HFFc6 (cell line): ENCODE results near the gene C10orf90. TPM values are rescaled to one million over a fixed set of nuclear protein-coding genes. Genes with fewer than 3 reads are reported as not detected.

Experiments used
- DNase-seq: peaks from one replicate; pipeline ENCODE4 v3.0.0-alpha.2; 2018
- H3K27ac Mint-ChIP-seq: 2 replicates; pipeline ENCODE4 v1.8.0; 2020; ENCODE audit warnings: mild to moderate bottlenecking, mixed read lengths
- H3K27me3 Mint-ChIP-seq: 2 replicates; pipeline ENCODE4 v1.8.0; 2021; ENCODE audit warnings: mild to moderate bottlenecking, moderate library complexity, mixed read lengths; ENCODE audit not compliant: insufficient read depth
- H3K36me3 Mint-ChIP-seq: 2 replicates; pipeline ENCODE4 v1.8.0; 2021; ENCODE audit warnings: low read depth, mixed read lengths
- H3K4me1 Mint-ChIP-seq: 2 replicates; pipeline ENCODE4 v1.8.0; 2020; ENCODE audit warnings: low read depth, mixed read lengths
- H3K4me3 Mint-ChIP-seq: 2 replicates; pipeline ENCODE4 v1.8.0; 2020; ENCODE audit warnings: mild to moderate bottlenecking, moderate library complexity, mixed read lengths
- H3K9me3 Mint-ChIP-seq: 2 replicates; pipeline ENCODE4 v1.8.0; 2020; ENCODE audit warnings: mild to moderate bottlenecking, mixed read lengths
- total RNA-seq, 6 experiments: library from RNA; stranded (reverse); fragmentation: NEBNext Ultra II Directional; extraction: Animal tissue kit (Norgen Biotek cat#: 25700); gene quantifications; 2 replicates in 1 of 6; 3 replicates in 5 of 6; pipeline ENCODE4 v1.2.3, GENCODE V29; 2021
- TF ChIP-seq, protein P1 (sequence below): fragments of 200-600 bp; sonication (generic); IDR thresholded peaks from 2 replicates; pipeline ENCODE4 v1.5.0; 2021; ENCODE audit warnings: antibody characterized with exemption, mild to moderate bottlenecking

C10orf90 gene
- total RNA-seq, 6 experiments from 2014 or later: not detected

DNA sequence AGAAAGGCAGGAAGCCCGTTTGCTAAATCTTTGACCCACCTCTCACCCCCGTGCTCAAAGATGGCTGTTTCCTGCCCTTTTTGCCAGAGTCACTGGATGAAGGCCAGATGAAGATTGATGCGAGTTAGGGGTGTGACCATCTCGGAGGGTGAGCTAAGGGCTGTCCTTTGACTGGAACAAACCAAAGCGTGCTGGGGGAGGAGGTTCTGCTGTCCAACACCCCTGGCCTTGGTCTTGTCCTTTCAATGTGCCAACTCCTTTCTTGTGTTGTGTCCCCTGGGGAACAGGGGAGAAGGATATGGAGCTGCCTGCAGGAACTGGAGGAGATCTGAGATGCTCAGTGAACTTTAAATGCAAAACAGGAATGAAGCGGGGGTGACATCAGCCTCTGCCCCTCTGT, 191.9 kb downstream of the C10orf90 start:
- peaks cover 8% of the 10 kb centered on the region for H3K27me3 Mint-ChIP-seq
- H3K36me3 Mint-ChIP-seq: no peaks in the 10 kb centered on the region
- H3K4me3 Mint-ChIP-seq: no peak overlapping the region
- H3K9me3 Mint-ChIP-seq: no peaks in the 10 kb centered on the region
- H3K27ac Mint-ChIP-seq: no peak overlapping the region
- DNase-seq: no peak
- TF ChIP-seq, protein P1, sequence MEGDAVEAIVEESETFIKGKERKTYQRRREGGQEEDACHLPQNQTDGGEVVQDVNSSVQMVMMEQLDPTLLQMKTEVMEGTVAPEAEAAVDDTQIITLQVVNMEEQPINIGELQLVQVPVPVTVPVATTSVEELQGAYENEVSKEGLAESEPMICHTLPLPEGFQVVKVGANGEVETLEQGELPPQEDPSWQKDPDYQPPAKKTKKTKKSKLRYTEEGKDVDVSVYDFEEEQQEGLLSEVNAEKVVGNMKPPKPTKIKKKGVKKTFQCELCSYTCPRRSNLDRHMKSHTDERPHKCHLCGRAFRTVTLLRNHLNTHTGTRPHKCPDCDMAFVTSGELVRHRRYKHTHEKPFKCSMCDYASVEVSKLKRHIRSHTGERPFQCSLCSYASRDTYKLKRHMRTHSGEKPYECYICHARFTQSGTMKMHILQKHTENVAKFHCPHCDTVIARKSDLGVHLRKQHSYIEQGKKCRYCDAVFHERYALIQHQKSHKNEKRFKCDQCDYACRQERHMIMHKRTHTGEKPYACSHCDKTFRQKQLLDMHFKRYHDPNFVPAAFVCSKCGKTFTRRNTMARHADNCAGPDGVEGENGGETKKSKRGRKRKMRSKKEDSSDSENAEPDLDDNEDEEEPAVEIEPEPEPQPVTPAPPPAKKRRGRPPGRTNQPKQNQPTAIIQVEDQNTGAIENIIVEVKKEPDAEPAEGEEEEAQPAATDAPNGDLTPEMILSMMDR: no peak
- no peaks in the 10 kb centered on the region for H3K4me1 Mint-ChIP-seq

DNA sequence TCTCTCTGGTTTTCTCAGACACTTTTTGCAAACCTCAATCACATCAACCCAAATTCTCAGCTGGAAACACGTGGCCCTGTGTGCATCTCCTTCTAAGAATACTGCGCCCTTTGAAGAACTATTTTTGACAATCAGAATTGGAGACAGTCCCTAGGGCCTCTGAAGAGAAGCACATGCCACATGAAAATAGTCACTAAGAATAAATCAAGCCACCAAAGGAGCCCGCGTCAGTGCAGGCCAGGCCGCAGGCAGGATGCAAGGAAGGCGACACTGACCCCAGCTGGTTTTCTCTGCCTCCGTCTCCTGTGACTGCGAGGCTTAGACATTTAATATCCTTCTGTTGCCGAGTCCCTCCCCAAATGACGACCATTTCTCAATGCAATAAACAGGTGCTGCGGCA, 194.2 kb downstream of the C10orf90 start:
- DNase-seq: no peak
- Mint-ChIP-seq H3K36me3 (no peaks in the 10 kb centered on the region), H3K27ac (no peak overlapping the region), H3K4me3 (no peak overlapping the region), H3K9me3 (no peaks in the 10 kb centered on the region), H3K27me3 (no peaks in the 10 kb centered on the region; the same call in 1 of the 2 replicates), H3K4me1 (no peaks in the 10 kb centered on the region)
- TF ChIP-seq, protein P1: no peak

DNA sequence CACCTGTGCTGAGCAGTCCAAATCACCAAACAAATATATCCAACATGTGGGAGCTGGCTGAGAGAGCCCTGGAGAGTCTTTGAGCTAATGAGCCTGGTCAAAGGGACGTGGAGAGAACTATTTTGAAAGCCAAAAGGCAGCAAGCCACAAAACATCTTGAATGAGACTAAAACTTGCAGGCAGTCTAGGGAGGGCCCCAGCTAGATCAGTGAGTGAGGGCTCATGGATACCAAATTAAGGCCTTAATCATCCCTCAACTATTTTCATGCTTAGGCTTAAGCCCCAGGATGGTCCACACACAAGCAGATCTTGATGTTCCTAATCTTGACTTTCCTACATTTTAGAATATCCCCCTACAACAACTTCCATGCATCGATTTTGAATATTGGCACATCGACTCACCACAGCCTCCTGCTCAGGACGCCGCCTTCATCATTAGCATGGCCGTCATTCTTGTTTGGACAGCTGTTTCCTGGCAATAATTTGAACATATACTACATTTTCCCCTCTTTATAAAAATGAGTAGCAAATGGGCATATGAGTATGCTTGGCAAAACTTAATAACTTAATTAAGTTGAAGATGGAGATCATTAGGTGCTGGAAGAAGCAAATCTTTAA, 195.3 kb downstream of the C10orf90 start:
- TF ChIP-seq, protein P1: no peak
- Mint-ChIP-seq H3K9me3 (no peaks in the 10 kb centered on the region), H3K27me3 (peaks cover 4% of the 10 kb centered on the region), H3K36me3 (no peaks in the 10 kb centered on the region), H3K27ac (no peak overlapping the region), H3K4me1 (no peaks in the 10 kb centered on the region), H3K4me3 (no peak overlapping the region)
- no peak for DNase-seq

DNA sequence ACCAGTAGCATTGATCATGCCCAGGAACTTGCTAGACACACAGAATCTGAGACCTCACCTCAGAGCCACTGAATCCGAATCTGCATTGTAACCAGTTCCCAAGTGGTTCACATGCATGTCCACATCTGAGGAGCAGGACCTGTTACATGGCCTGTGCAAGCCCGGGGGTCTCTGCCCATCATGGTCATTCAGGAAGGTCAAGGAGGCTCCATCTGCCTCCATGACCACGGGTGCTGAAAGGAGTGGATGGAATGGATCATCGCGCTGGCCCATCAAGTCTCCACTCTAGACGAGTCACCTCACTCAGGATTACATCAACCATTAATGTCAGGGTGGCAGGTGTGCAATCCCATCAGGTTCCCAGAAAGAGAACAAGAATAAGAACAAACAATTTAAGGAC, 196.5 kb downstream of the C10orf90 start:
- H3K36me3 Mint-ChIP-seq: no peaks in the 10 kb centered on the region
- DNase-seq: no peak
- no peak overlapping the region for H3K4me3 Mint-ChIP-seq
- H3K4me1 Mint-ChIP-seq: no peaks in the 10 kb centered on the region
- H3K27me3 Mint-ChIP-seq: peaks cover 12% of the 10 kb centered on the region
- TF ChIP-seq, protein P1: no peak
- H3K9me3 Mint-ChIP-seq: no peaks in the 10 kb centered on the region
- H3K27ac Mint-ChIP-seq: no peak overlapping the region

DNA sequence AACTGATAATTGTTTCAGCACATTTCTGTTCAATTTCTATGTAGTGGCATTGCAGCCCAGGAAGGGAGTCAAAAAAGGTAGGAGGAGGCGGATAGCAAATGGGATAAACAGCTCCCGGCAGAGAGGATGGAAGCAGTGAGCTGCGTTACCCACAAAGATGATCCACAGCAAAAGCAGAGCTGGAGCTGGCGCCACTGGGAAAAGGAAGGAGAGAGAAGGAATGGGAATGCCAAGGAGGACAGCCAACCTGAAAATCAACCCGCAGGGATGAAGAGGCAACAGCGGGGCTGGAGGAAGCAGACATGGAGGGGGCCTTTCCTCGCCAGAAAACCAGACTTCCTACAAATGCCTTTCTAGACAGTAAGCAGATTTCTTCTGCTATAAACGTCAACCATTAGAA, 199.5 kb downstream of the C10orf90 start:
- H3K36me3 Mint-ChIP-seq: no peaks in the 10 kb centered on the region
- H3K27ac Mint-ChIP-seq: no peak overlapping the region
- TF ChIP-seq, protein P1: no peak
- H3K4me1 Mint-ChIP-seq: no peaks in the 10 kb centered on the region
- no peak overlapping the region for H3K4me3 Mint-ChIP-seq
- peaks cover 19% of the 10 kb centered on the region for H3K27me3 Mint-ChIP-seq
- DNase-seq: no peak
- no peaks in the 10 kb centered on the region for H3K9me3 Mint-ChIP-seq
